Prostate gland (tissue), 2 donors: ENCODE measurements around the gene AKAP10.

Source experiments
- CTCF ChIP-seq, 4 experiments: fragments of 200-600 bp in 2 of 4; fragments of 450-650 bp in 2 of 4; sonication (generic) in 2 of 4; IDR thresholded peaks; 1 replicate in 3 of 4; 2 replicates in 1 of 4; pipeline ENCODE4 v1.5.1; 2016 to 2019; ENCODE audit warnings: antibody characterized with exemption in 4 of 4, mild to moderate bottlenecking in 2 of 4, moderate library complexity in 2 of 4
- POLR2A ChIP-seq: fragments of 450-650 bp; IDR thresholded peaks from one replicate; pipeline ENCODE4 v1.6.1; 2016; ENCODE audit warnings: antibody characterized with exemption, mild to moderate bottlenecking

GRCh38 chr17:19865021-19865420 is 112.6 kb downstream of the AKAP10 start:
- TF ChIP-seq CTCF (IDR thresholded peaks at IDR 0.05): no peak
- TF ChIP-seq POLR2A: no peak
